ENCODE data around the gene ZDHHC14. TPM values are rescaled to one million over a fixed set of nuclear protein-coding genes. Genes with fewer than 3 reads are reported as not detected.

The ZDHHC14 gene
- total RNA-seq, 1 experiment from 2014 or later = 5.9 TPM

- no peaks in the 10 kb centered on the region for H3K9me3 ChIP-seq (replicated peaks)
- no peak overlapping the region for H3K4me3 ChIP-seq
- H3K27me3 ChIP-seq = no peaks in the 10 kb centered on the region
- H3K36me3 ChIP-seq = no peaks in the 10 kb centered on the region
- DNase-seq = no peak
- H3K27ac ChIP-seq = no peak overlapping the region
- H3K4me1 ChIP-seq = no peaks in the 10 kb centered on the region
These were observed 247.5 kb downstream of the ZDHHC14 start for GRCh38 chr6:157628463-157628862.

GRCh38 chr6:157629220-157629619, 248.2 kb downstream of the ZDHHC14 start:
- Histone ChIP-seq H3K36me3 (no peaks in the 10 kb centered on the region), H3K4me1 (no peaks in the 10 kb centered on the region), H3K27me3 (no peaks in the 10 kb centered on the region), H3K9me3 (replicated peaks) (no peaks in the 10 kb centered on the region), H3K4me3 (no peak overlapping the region), H3K27ac (no peak overlapping the region)
- DNase-seq = no peak

- no peak for DNase-seq
These were observed 249.6 kb downstream of the ZDHHC14 start for GRCh38 chr6:157630463-157631080.

GRCh38 chr6:157631412-157631811, 250.4 kb downstream of the ZDHHC14 start:
- no peak overlapping the region for H3K27ac ChIP-seq
- no peaks in the 10 kb centered on the region for H3K9me3 ChIP-seq (replicated peaks)

More at GRCh38 chr6:157630463-157631080, 249.6 kb downstream of the ZDHHC14 start:
- Histone ChIP-seq H3K27me3 (no peaks in the 10 kb centered on the region), H3K4me3 (no peak overlapping the region), H3K36me3 (no peaks in the 10 kb centered on the region), H3K27ac (no peak overlapping the region), H3K9me3 (replicated peaks) (no peaks in the 10 kb centered on the region), H3K4me1 (no peaks in the 10 kb centered on the region)

GRCh38 chr6:157631838-157632614, 251.0 kb downstream of the ZDHHC14 start:
- no peak overlapping the region for H3K4me3 ChIP-seq
- no peaks in the 10 kb centered on the region for H3K27me3 ChIP-seq
- H3K27ac ChIP-seq = no peak overlapping the region
- H3K9me3 ChIP-seq (replicated peaks) = no peaks in the 10 kb centered on the region
- no peak for DNase-seq
- no peaks in the 10 kb centered on the region for H3K4me1 ChIP-seq
- no peaks in the 10 kb centered on the region for H3K36me3 ChIP-seq

More at GRCh38 chr6:157631412-157631811, 250.4 kb downstream of the ZDHHC14 start:
- Histone ChIP-seq H3K27me3 (no peaks in the 10 kb centered on the region), H3K4me1 (no peaks in the 10 kb centered on the region), H3K4me3 (no peak overlapping the region), H3K36me3 (no peaks in the 10 kb centered on the region)
- DNase-seq = no peak

GRCh38 chr6:157632821-157633220, 251.8 kb downstream of the ZDHHC14 start:
- Histone ChIP-seq H3K4me1 (no peaks in the 10 kb centered on the region), H3K36me3 (no peaks in the 10 kb centered on the region), H3K4me3 (no peak overlapping the region), H3K9me3 (replicated peaks) (no peaks in the 10 kb centered on the region), H3K27me3 (no peaks in the 10 kb centered on the region), H3K27ac (no peak overlapping the region)
- no peak for DNase-seq

GRCh38 chr6:157634546-157634945, 253.6 kb downstream of the ZDHHC14 start:
- Histone ChIP-seq H3K36me3 (no peaks in the 10 kb centered on the region), H3K4me1 (no peaks in the 10 kb centered on the region), H3K4me3 (no peak overlapping the region), H3K27ac (no peak overlapping the region), H3K9me3 (replicated peaks) (no peaks in the 10 kb centered on the region), H3K27me3 (no peaks in the 10 kb centered on the region)
- no peak for DNase-seq

GRCh38 chr6:157635388-157636244, 254.6 kb downstream of the ZDHHC14 start:
- H3K36me3 ChIP-seq = no peaks in the 10 kb centered on the region
- H3K4me3 ChIP-seq = no peak overlapping the region
- no peaks in the 10 kb centered on the region for H3K9me3 ChIP-seq (replicated peaks)
- H3K4me1 ChIP-seq = no peaks in the 10 kb centered on the region
- H3K27ac ChIP-seq = no peak overlapping the region
- no peak for DNase-seq
- H3K27me3 ChIP-seq = no peaks in the 10 kb centered on the region

- Histone ChIP-seq H3K27ac (no peak overlapping the region), H3K4me3 (no peak overlapping the region), H3K9me3 (replicated peaks) (no peaks in the 10 kb centered on the region), H3K36me3 (no peaks in the 10 kb centered on the region), H3K27me3 (no peaks in the 10 kb centered on the region), H3K4me1 (no peaks in the 10 kb centered on the region)
- DNase-seq = no peak
These were observed 256.5 kb downstream of the ZDHHC14 start for GRCh38 chr6:157637516-157637915.

- no peak for DNase-seq
- no peaks in the 10 kb centered on the region for H3K4me1 ChIP-seq
- no peak overlapping the region for H3K4me3 ChIP-seq
- H3K36me3 ChIP-seq = no peaks in the 10 kb centered on the region
- no peak overlapping the region for H3K27ac ChIP-seq
- no peaks in the 10 kb centered on the region for H3K27me3 ChIP-seq
- H3K9me3 ChIP-seq (replicated peaks) = no peaks in the 10 kb centered on the region
These were observed 257.1 kb downstream of the ZDHHC14 start for GRCh38 chr6:157637941-157638662.

GRCh38 chr6:157638779-157639178, 257.8 kb downstream of the ZDHHC14 start:
- H3K4me3 ChIP-seq = no peak overlapping the region
- H3K9me3 ChIP-seq (replicated peaks) = no peaks in the 10 kb centered on the region
- H3K27me3 ChIP-seq = no peaks in the 10 kb centered on the region
- no peak overlapping the region for H3K27ac ChIP-seq
- H3K36me3 ChIP-seq = no peaks in the 10 kb centered on the region
- DNase-seq = no peak
- H3K4me1 ChIP-seq = no peaks in the 10 kb centered on the region

- H3K27me3 ChIP-seq = no peaks in the 10 kb centered on the region
These were observed 259.9 kb downstream of the ZDHHC14 start for GRCh38 chr6:157640746-157641451.

GRCh38 chr6:157641837-157642236, 260.8 kb downstream of the ZDHHC14 start:
- Histone ChIP-seq H3K27ac (no peak overlapping the region), H3K9me3 (replicated peaks) (no peaks in the 10 kb centered on the region), H3K27me3 (no peaks in the 10 kb centered on the region), H3K4me1 (no peaks in the 10 kb centered on the region), H3K36me3 (no peaks in the 10 kb centered on the region), H3K4me3 (no peak overlapping the region)
- DNase-seq = no peak

More at GRCh38 chr6:157640746-157641451, 259.9 kb downstream of the ZDHHC14 start:
- DNase-seq = no peak
- Histone ChIP-seq H3K4me1 (no peaks in the 10 kb centered on the region), H3K27ac (no peak overlapping the region), H3K4me3 (no peak overlapping the region), H3K36me3 (no peaks in the 10 kb centered on the region), H3K9me3 (replicated peaks) (no peaks in the 10 kb centered on the region)

GRCh38 chr6:157642736-157643135, 261.7 kb downstream of the ZDHHC14 start:
- Histone ChIP-seq H3K4me1 (no peaks in the 10 kb centered on the region), H3K4me3 (no peak overlapping the region), H3K27ac (no peak overlapping the region), H3K36me3 (no peaks in the 10 kb centered on the region), H3K9me3 (replicated peaks) (no peaks in the 10 kb centered on the region), H3K27me3 (no peaks in the 10 kb centered on the region)
- no peak for DNase-seq

All from SJCRH30 (cell line).